HepG2 (cell line): Measurements from ENCODE around the gene CCDC97. TPM values are rescaled to one million over a fixed set of nuclear protein-coding genes. Genes with fewer than 3 reads are reported as not detected.

Experiments
- ATAC-seq: fragments of 200-7000 bp; cut with Tn5 transposase; 3 replicates; pipeline ENCODE4 v1.9.1; 2020; ENCODE audit warnings: mild to moderate bottlenecking, moderate library complexity
- BruUV-seq: library from RNA; stranded (reverse); fragments of 400-500 nt; replicated peaks from 2 replicates; lab custom pipeline; 2021; lab: Mats Ljungman, UMichigan
- CTCF ChIA-PET: fragments of 300-600 bp; formaldehyde crosslinking; extraction: SDS; loops from one replicate; lab custom pipeline; 2021; ENCODE audit warnings: low total read pairs, inconsistent platforms, low intra/inter-chr PET ratio; lab: Yijun Ruan, JAX
- POLR2A ChIA-PET: fragments of 350-600 bp; sonication (Branson Sonifier 250); formaldehyde crosslinking; loops from one replicate; lab custom pipeline; 2020; ENCODE audit warnings: antibody characterized with exemption, inconsistent platforms; lab: Yijun Ruan, JAX
- DNase-seq: peaks from one replicate; pipeline ENCODE4 v3.0.0-alpha.2; 2015; ENCODE audit warnings: low spot score
- FAIRE-seq: peaks from 3 replicates; lab custom pipeline; 2011; peaks lifted over from hg19 to GRCh38; lab: Jason Lieb, UNC
- H2AFZ ChIP-seq: one replicate; pipeline ENCODE4 v1.6.1; 2011; ENCODE audit warnings: low read length, inconsistent platforms
- H3K27ac ChIP-seq: fragments of 300-600 bp; 3 replicates; pipeline ENCODE4 v1.8.0; 2011; ENCODE audit warnings: mixed run types, mild to moderate bottlenecking, mixed read lengths, low read length, inconsistent platforms; ENCODE audit not compliant: insufficient read depth; ENCODE audit errors: extremely low read length
- H3K27me3 ChIP-seq, 2 experiments: fragments of 200-600 bp in 1 of 2; 2 replicates in 1 of 2; 3 replicates in 1 of 2; pipeline versions ENCODE4 v1.6.0 to v1.8.0; 2011; ENCODE audit warnings: low read length in 2 of 2, mild to moderate bottlenecking in 2 of 2, moderate library complexity in 2 of 2, inconsistent platforms in 1 of 2; ENCODE audit not compliant: insufficient read depth in 2 of 2, control insufficient read depth in 1 of 2
- H3K36me3 ChIP-seq, 2 experiments: fragments of 200-600 bp in 1 of 2; replicated peaks in 1 of 2; 2 replicates in 1 of 2; 3 replicates in 1 of 2; pipeline versions ENCODE4 v1.5.1 to v1.8.0; 2011; ENCODE audit warnings: low read length in 2 of 2, inconsistent platforms in 1 of 2; ENCODE audit not compliant: insufficient read depth in 2 of 2, control insufficient read depth in 1 of 2
- H3K4me1 ChIP-seq: 2 replicates; pipeline ENCODE4 v1.5.1; 2012; ENCODE audit warnings: low read length, inconsistent platforms; ENCODE audit not compliant: insufficient read depth
- H3K4me2 ChIP-seq: 2 replicates; pipeline ENCODE4 v1.6.0; 2011; ENCODE audit warnings: low read depth, low read length, inconsistent platforms
- H3K4me3 ChIP-seq, 3 experiments: fragments of 200-600 bp in 1 of 3; sonication (generic), shearing (Covaris generic) in 1 of 3; replicated peaks in 1 of 3; 2 replicates each; pipeline ENCODE4 v1.5.1; 2011 to 2016; ENCODE audit warnings: low read length in 3 of 3, inconsistent platforms in 2 of 3, low read depth in 2 of 3, mild to moderate bottlenecking in 2 of 3, control low read depth in 1 of 3, mixed read lengths in 1 of 3; ENCODE audit not compliant: insufficient read depth in 1 of 3
- H3K79me2 ChIP-seq: one replicate; pipeline ENCODE4 v1.6.1; 2011; ENCODE audit warnings: low read length, inconsistent platforms; ENCODE audit not compliant: insufficient read depth
- H3K9ac ChIP-seq: 2 replicates; pipeline ENCODE4 v1.6.0; 2011; ENCODE audit warnings: mild to moderate bottlenecking, low read depth, low read length, inconsistent platforms; ENCODE audit not compliant: insufficient read depth
- H3K9me3 ChIP-seq: 2 replicates; pipeline ENCODE4 v1.5.1; 2012; ENCODE audit warnings: mild to moderate bottlenecking, low read length
- H4K20me1 ChIP-seq: 2 replicates; pipeline ENCODE4 v1.6.0; 2011; ENCODE audit warnings: inconsistent platforms, mild to moderate bottlenecking, low read length, moderate library complexity; ENCODE audit not compliant: insufficient read depth
- FIP1L1 ChIP-seq: fragments of 200-400 bp; formaldehyde crosslinking; IDR thresholded peaks from 2 replicates; pipeline ENCODE4 v1.6.1; 2018; ENCODE audit warnings: low read depth, mild to moderate bottlenecking, low read length, moderate library complexity, borderline replicate concordance; ENCODE audit not compliant: insufficient read depth
- FOXA1 ChIP-seq, 2 experiments: fragments of 450-650 bp in 1 of 2; sonication (generic) in 1 of 2; formaldehyde crosslinking in 1 of 2; IDR thresholded peaks; 2 replicates each; pipeline versions ENCODE4 v1.4.0 to v1.6.1; 2016 to 2020; ENCODE audit warnings: missing genetic modification reagents in 1 of 2
- GATA4 ChIP-seq: sonication (generic); IDR thresholded peaks from 2 replicates; pipeline ENCODE4 v1.6.1; 2016; ENCODE audit warnings: antibody characterized with exemption, low read depth, borderline replicate concordance
- GTF3A ChIP-seq: sonication (generic); formaldehyde crosslinking; conservative IDR thresholded peaks from 2 replicates; pipeline ENCODE4 v1.4.0; 2020; ENCODE audit warnings: mild to moderate bottlenecking, missing genetic modification reagents
- HOXA7 ChIP-seq: sonication (generic); formaldehyde crosslinking; IDR thresholded peaks from 2 replicates; pipeline ENCODE4 v1.8.1; 2022; ENCODE audit warnings: mild to moderate bottlenecking, missing genetic modification reagents, moderate library complexity
- PRMT3 ChIP-seq: sonication (generic); formaldehyde crosslinking; IDR thresholded peaks from 2 replicates; pipeline ENCODE4 v1.8.1; 2022; ENCODE audit warnings: low read depth, mild to moderate bottlenecking, moderate library complexity, missing genetic modification reagents, borderline replicate concordance
- RCOR2 ChIP-seq: IDR thresholded peaks from 2 replicates; pipeline ENCODE4 v1.6.1; 2016; ENCODE audit warnings: missing biosample characterization, missing genetic modification reagents
- RFXAP ChIP-seq: sonication (generic); formaldehyde crosslinking; IDR thresholded peaks from 2 replicates; pipeline ENCODE4 v1.4.0; 2020; ENCODE audit warnings: missing genetic modification reagents, borderline replicate concordance
- TBX3 ChIP-seq: fragments of 450-650 bp; IDR thresholded peaks from 2 replicates; pipeline ENCODE4 v1.6.1; 2017; ENCODE audit warnings: antibody characterized with exemption, mild to moderate bottlenecking, inconsistent platforms, borderline replicate concordance
- TP53 ChIP-seq: sonication (generic); formaldehyde crosslinking; conservative IDR thresholded peaks from 2 replicates; pipeline ENCODE4 v1.4.0; 2020; ENCODE audit warnings: missing genetic modification reagents
- TRIM24 ChIP-seq: sonication (generic); formaldehyde crosslinking; IDR thresholded peaks from 2 replicates; pipeline ENCODE4 v1.8.0; 2022; ENCODE audit warnings: mild to moderate bottlenecking, missing genetic modification reagents
- ZNF274 ChIP-seq: sonication (generic); formaldehyde crosslinking; IDR thresholded peaks from 2 replicates; pipeline ENCODE4 v1.5.1; 2020; ENCODE audit warnings: mild to moderate bottlenecking, missing genetic modification reagents
- ZNF329 ChIP-seq: sonication (generic); formaldehyde crosslinking; IDR thresholded peaks from 2 replicates; pipeline ENCODE4 v1.9.0; 2021; ENCODE audit warnings: low read depth, mild to moderate bottlenecking, missing genetic modification reagents
- ZNF337 ChIP-seq: sonication (generic); formaldehyde crosslinking; IDR thresholded peaks from 2 replicates; pipeline ENCODE4 v1.5.1; 2020; ENCODE audit warnings: missing genetic modification reagents, low read depth, mild to moderate bottlenecking, borderline replicate concordance
- ZNF484 ChIP-seq: sonication (generic); formaldehyde crosslinking; IDR thresholded peaks from 2 replicates; pipeline ENCODE4 v1.5.1; 2020; ENCODE audit warnings: mild to moderate bottlenecking, low read depth, missing genetic modification reagents, borderline replicate concordance
- ZNF546 ChIP-seq: sonication (generic); formaldehyde crosslinking; conservative IDR thresholded peaks from 2 replicates; pipeline ENCODE4 v1.8.1; 2023; ENCODE audit warnings: mild to moderate bottlenecking, missing genetic modification reagents
- ZNF549 ChIP-seq: sonication (generic); formaldehyde crosslinking; IDR thresholded peaks from 2 replicates; pipeline ENCODE4 v1.5.0; 2020; ENCODE audit warnings: missing genetic modification reagents
- ZNF720 ChIP-seq: sonication (generic); formaldehyde crosslinking; IDR thresholded peaks from 2 replicates; pipeline ENCODE4 v1.4.0; 2020; ENCODE audit warnings: missing genetic modification reagents
- WGBS: methylation state at CpG from one replicate; pipeline ENCODE4 v1.1.6; 2017; ENCODE audit warnings: low lambda C conversion rate; 5-methylcytosine and 5-hydroxymethylcytosine counted together
- in situ Hi-C: cut with HindIII; loops from 2 replicates; pipeline ENCODE4 v1.10.0; 2017; ENCODE audit warnings: low pct_unique_long_range_greater_than_20kb; ENCODE audit not compliant: extremely low pct_ligation_motif_present
- intact Hi-C: fragments of 100-400 bp; cut with micrococcal nuclease; formaldehyde crosslinking; loops from one replicate; pipeline ENCODE4 v1.10.0; 2022; ENCODE audit not compliant: unreplicated experiment
- polyA plus RNA-seq, 8 experiments: library from polyadenylated mRNA; depleted of rRNA in 3 of 8; stranded (reverse) in 7 of 8; unstranded in 1 of 8; fragments of >200 nt; fragmentation: Illumina TruSeq in 4 of 8; extraction: Trizol in 4 of 8; gene quantifications; 2 replicates each; pipeline versions ENCODE4 v1.2.1 to v1.2.3, GENCODE V29; 2011 to 2016; ENCODE audit warnings: low read depth in 4 of 8, missing spikeins in 1 of 8, mixed read lengths in 1 of 8; ENCODE audit not compliant: insufficient read depth in 1 of 8
- total RNA-seq, 5 experiments: library from RNA; depleted of rRNA; stranded (reverse); fragments of >200 nt; fragmentation: Illumina TruSeq; extraction: Trizol; gene quantifications; 2 replicates each; pipeline ENCODE4 v1.2.3, GENCODE V29; 2016; ENCODE audit warnings: low read depth in 1 of 5
- TF ChIP-seq, protein P1 (sequence below): sonication (generic); formaldehyde crosslinking; IDR thresholded peaks from 2 replicates; pipeline ENCODE4 v1.4.0; 2020; ENCODE audit warnings: missing genetic modification reagents, mild to moderate bottlenecking, borderline replicate concordance

Gene CCDC97
- total and polyA plus RNA-seq, 2 of the 13 experiments (the other 11 are each of a cell fraction or from before 2014, with no cell fraction given), result 6.2 to 7.3 TPM

GRCh38 chr19:41371541-41371940, 61.6 kb downstream of the CCDC97 start:
- H2AFZ ChIP-seq, result no peak overlapping the region
- TF ChIP-seq ZNF546 (CRISPR knock-in tag), result no peak
- TF ChIP-seq GTF3A (CRISPR knock-in tag), result no peak
- TF ChIP-seq PRMT3 (CRISPR knock-in tag), result no peak
- TF ChIP-seq ZNF720, result no peak

DNA sequence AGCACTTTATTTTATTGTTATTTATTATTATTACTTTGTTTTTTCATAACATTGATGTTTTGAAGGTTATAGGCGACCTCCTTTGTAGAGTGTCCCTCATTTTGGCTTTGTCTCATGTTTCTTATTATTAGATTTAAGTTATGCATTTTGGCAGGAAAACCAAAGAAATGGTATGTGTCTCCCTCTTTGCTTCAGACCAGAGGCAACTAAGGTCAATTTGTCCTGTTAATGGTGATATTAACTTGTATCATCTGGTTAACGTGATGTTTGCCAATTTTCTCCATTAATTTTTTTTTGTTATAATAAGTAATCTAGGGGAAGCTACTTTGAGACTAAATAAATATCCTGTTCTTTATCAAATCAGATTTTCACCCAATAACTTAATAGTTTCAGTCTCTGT, 62.5 kb downstream of the CCDC97 start:
- POLR2A ChIA-PET, result interaction anchor here (1.2 to 2.2 kb wide), 2 partner anchors 9 to 67 kb away, joined by 3 to 7 read pairs; partner anchors contain the start of genes B9D2 and DMAC2
- TF ChIP-seq ZNF549, result no peak
- no peak for TF ChIP-seq FOXA1 (IDR thresholded peaks at IDR 0.05)
- no peak for TF ChIP-seq FOXA1 (CRISPR knock-in tag; IDR thresholded peaks at IDR 0.05)
- no peak for TF ChIP-seq FIP1L1
- TF ChIP-seq, protein P1, sequence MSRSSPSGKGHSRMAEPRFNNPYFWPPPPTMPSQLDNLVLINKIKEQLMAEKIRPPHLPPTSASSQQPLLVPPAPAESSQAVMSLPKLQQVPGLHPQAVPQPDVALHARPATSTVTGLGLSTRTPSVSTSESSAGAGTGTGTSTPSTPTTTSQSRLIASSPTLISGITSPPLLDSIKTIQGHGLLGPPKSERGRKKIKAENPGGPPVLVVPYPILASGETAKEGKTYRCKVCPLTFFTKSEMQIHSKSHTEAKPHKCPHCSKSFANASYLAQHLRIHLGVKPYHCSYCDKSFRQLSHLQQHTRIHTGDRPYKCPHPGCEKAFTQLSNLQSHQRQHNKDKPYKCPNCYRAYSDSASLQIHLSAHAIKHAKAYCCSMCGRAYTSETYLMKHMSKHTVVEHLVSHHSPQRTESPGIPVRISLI (CRISPR knock-in tag), result no peak
- TF ChIP-seq ZNF329, result no peak
- TF ChIP-seq TP53 (CRISPR knock-in tag), result no peak
- TF ChIP-seq RCOR2, result no peak
- TF ChIP-seq ZNF484, result no peak
- no peak for TF ChIP-seq GATA4
- no peak for TF ChIP-seq ZNF337 (CRISPR knock-in tag)
- TF ChIP-seq HOXA7 (CRISPR knock-in tag), result no peak
- no peak for TF ChIP-seq ZNF274 (CRISPR knock-in tag)
- no peak for TF ChIP-seq TBX3
- no peak for TF ChIP-seq RFXAP (CRISPR knock-in tag)
- TF ChIP-seq TRIM24, result no peak

More at GRCh38 chr19:41371541-41371940, 61.6 kb downstream of the CCDC97 start:
- H4K20me1 ChIP-seq, result no peaks in the 10 kb centered on the region
- H3K79me2 ChIP-seq, result peaks cover 3% of the 10 kb centered on the region
- no peak overlapping the region for H3K4me2 ChIP-seq
- FAIRE-seq, result no peak
- DNase-seq, result no peak
- ChIA-PET CTCF (no interaction called here), POLR2A (no interaction called here)
- WGBS, result 98% methylated on average over 8 of the region's 8 CpGs
- H3K27me3 ChIP-seq, result no peaks in the 10 kb centered on the region
- in situ Hi-C loops (no loop called here), intact Hi-C loops (no loop called here)
- H3K9me3 ChIP-seq, result no peaks in the 10 kb centered on the region
- no peak for ATAC-seq
- H3K36me3 ChIP-seq, result no peaks in the 10 kb centered on the region; a peak in 1 of 5 replicates
- H3K9ac ChIP-seq, result no peak overlapping the region
- H3K4me1 ChIP-seq, result peaks cover 21% of the 10 kb centered on the region
- no peak overlapping the region for H3K27ac ChIP-seq
- BruUV-seq, result no TSS peak
- H3K4me3 ChIP-seq, result no peak overlapping the region

More for the DNA sequence above, 62.5 kb downstream of the CCDC97 start:
- no peak for ATAC-seq
- BruUV-seq, result no TSS peak
- Histone ChIP-seq H4K20me1 (no peaks in the 10 kb centered on the region), H3K36me3 (no peaks in the 10 kb centered on the region; a peak in 2 of 5 replicates), H3K4me1 (peaks cover 20% of the 10 kb centered on the region), H3K27me3 (no peaks in the 10 kb centered on the region), H3K4me2 (no peak overlapping the region), H3K9ac (no peak overlapping the region), H2AFZ (no peak overlapping the region), H3K4me3 (no peak overlapping the region), H3K27ac (no peak overlapping the region), H3K79me2 (peaks cover 1% of the 10 kb centered on the region), H3K9me3 (no peaks in the 10 kb centered on the region)
- no peak for DNase-seq
- no peak for FAIRE-seq
- intact Hi-C loops, result no loop called here
- in situ Hi-C loops, result no loop called here
- CTCF ChIA-PET, result no interaction called here
- 94% methylated on average over 2 of the region's 2 CpGs for WGBS
